MM.1S (cell line): ENCODE results near the gene SETD3.

Experiments used
- CTCF ChIP-seq: fragments of 300-600 bp; sonication (generic); IDR thresholded peaks from 2 replicates; pipeline ENCODE4 v1.5.1; 2016; ENCODE audit warnings: antibody characterized with exemption, low read length, mixed read lengths
- EZH2phosphoT487 ChIP-seq: fragments of 300-600 bp; sonication (generic); IDR thresholded peaks from 2 replicates; pipeline ENCODE4 v1.6.1; 2018; ENCODE audit warnings: antibody characterized with exemption, low read length

- TF ChIP-seq EZH2phosphoT487 (no peak), CTCF (no peak)
These were observed 2.5 kb downstream of the SETD3 start for GRCh38 chr14:99478128-99478527.
